ENCODE data around the gene G6PD.
"Not testable (repeated sequence)": the region's sequence is repeated elsewhere in the genome, so short reads cannot be mapped to it uniquely, and the experiment has no call there.

DNA sequence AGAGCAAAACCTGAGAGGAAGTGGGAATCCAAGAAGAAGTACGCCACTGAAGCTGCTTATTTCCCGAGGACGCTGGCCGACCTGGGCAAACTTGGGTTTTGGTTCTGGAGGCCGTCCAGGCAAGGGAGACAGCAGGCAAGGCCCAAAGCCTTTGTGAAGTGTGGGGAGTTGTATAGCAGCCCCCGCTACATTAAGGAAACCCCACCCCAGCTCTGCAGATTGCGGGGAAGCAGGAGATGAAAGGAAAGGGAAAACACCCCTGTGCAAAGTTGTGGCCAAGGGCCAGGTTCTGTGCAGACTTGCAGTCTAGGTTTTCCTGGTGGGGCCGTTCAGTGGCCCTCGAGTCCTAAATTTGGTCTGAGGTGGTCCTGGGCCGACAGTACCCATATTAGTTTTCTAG lies 26.4 kb upstream of the G6PD start:
- TF ChIP-seq, protein P1, sequence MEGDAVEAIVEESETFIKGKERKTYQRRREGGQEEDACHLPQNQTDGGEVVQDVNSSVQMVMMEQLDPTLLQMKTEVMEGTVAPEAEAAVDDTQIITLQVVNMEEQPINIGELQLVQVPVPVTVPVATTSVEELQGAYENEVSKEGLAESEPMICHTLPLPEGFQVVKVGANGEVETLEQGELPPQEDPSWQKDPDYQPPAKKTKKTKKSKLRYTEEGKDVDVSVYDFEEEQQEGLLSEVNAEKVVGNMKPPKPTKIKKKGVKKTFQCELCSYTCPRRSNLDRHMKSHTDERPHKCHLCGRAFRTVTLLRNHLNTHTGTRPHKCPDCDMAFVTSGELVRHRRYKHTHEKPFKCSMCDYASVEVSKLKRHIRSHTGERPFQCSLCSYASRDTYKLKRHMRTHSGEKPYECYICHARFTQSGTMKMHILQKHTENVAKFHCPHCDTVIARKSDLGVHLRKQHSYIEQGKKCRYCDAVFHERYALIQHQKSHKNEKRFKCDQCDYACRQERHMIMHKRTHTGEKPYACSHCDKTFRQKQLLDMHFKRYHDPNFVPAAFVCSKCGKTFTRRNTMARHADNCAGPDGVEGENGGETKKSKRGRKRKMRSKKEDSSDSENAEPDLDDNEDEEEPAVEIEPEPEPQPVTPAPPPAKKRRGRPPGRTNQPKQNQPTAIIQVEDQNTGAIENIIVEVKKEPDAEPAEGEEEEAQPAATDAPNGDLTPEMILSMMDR (IDR thresholded peaks at IDR 0.05), result not testable (repeated sequence)
- TF ChIP-seq ELF4 (CRISPR knock-in tag; IDR thresholded peaks at IDR 0.05; ENCODE audit: low read depth); NFYB (CRISPR knock-in tag; conservative IDR thresholded peaks at IDR 0.05; ENCODE audit: low read depth); MXD4 (CRISPR knock-in tag; IDR thresholded peaks at IDR 0.05; ENCODE audit: borderline replicate concordance); RELA (CRISPR knock-in tag; IDR thresholded peaks at IDR 0.05; ENCODE audit: borderline replicate concordance); SP1 (CRISPR knock-in tag; conservative IDR thresholded peaks at IDR 0.05); PRDM15 (CRISPR knock-in tag; IDR thresholded peaks at IDR 0.05): not testable (repeated sequence)
